Fibroblast of gingiva (primary cell): ENCODE data around the gene LRBA.
"Not testable (repeated sequence)": the region's sequence is repeated elsewhere in the genome, so short reads cannot be mapped to it uniquely, and the experiment has no call there.

Source experiments
- DNase-seq: peaks from one replicate; pipeline ENCODE4 v3.0.0-alpha.2; 2011; ENCODE audit warnings: low read depth

LRBA gene

DNA sequence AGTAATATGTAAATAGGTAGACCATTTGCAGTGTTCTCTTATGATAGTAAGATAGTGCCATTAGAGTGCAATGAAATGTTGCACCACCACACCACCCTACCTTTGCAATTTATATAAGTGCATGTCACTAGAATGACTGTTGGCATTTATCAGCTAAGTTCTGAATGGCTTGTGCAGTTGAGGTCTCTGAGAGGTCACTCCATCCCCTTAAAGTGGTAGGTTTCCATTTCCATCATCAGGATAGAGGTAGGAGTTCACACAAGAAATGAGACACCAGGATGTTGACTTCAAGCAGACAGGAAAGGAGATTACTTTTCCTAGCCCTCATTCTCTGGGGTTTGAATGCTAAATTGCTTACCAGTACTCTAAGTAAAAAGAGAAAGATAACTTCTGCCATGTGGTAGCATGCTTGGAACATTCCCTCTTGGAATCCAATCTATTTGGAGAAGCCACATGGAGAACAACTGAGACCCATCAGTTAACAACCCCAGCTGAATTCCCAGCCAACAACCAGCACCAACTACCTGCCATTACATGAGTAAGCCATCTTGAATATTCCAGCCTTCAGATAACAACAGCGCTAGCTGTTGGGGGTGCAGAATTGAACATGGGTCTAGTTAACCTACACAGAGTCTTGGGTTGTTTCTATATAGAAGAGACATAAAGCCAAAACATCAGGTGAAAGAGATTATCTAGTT is 6.7 kb upstream of the LRBA start:
- DNase-seq: no peak

GRCh38 chr4:151015459-151016347 is 619 bp upstream of the LRBA start:
- DNase-seq: peak; percentile 56

- DNase-seq: no peak
Measured at GRCh38 chr4:151013944-151014343, 1.1 kb downstream of the LRBA start.

DNA sequence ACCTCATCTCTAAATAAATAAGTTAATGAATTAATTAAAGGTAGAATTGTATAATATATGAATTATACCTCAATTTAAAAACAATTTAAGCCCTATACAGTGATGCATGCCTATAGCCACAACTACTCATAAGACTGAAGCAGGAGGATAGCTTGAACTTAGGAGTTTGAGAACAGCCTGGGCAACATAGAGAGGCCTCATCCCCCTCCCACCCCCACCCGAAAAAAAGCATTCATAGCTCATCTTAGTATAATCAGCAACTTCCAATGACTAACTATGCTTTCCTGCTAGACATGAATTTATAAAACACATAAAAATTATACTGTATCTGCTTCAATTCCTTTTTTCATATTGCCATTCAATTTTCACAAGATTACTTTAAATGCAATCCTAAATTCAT is 1.6 kb downstream of the LRBA start:
- no peak for DNase-seq

- no peak for DNase-seq
Measured at GRCh38 chr4:151012820-151013219, 2.3 kb downstream of the LRBA start.

GRCh38 chr4:151012376-151012775 is 2.7 kb downstream of the LRBA start:
- no peak for DNase-seq

- peak; percentile 6 for DNase-seq
Measured at GRCh38 chr4:151004222-151004621, 10.9 kb downstream of the LRBA start.

GRCh38 chr4:151000747-151001429 is 14.2 kb downstream of the LRBA start:
- DNase-seq: no peak

DNA sequence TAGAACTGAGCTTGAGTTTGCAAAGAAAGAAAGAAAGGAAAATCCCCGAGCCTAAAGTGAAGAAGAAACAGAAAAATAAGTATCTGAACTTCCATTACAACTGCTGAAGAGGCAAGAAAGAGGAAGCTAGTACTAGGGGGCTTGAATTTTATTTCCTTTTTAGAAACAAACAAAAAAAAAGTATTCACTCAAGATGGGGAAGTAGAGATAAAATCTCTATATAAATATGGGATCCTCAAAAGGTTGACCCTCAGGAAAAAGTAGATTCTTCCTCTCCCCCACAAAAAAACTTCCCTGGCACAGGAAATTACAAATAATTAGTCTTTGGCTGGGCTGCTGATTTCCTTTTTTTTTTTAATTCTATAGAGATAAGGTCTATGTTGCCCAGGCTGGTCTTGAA is 16.0 kb downstream of the LRBA start:
- DNase-seq: no peak

GRCh38 chr4:150997141-150997540 is 17.9 kb downstream of the LRBA start:
- no peak for DNase-seq

- no peak for DNase-seq
Measured at GRCh38 chr4:150994721-150995120, 20.4 kb downstream of the LRBA start.

- DNase-seq: not testable (repeated sequence)
Measured at GRCh38 chr4:150993577-150993976, 21.5 kb downstream of the LRBA start.

GRCh38 chr4:150990993-150991392 is 24.1 kb downstream of the LRBA start:
- no peak for DNase-seq

GRCh38 chr4:150990250-150990649 is 24.8 kb downstream of the LRBA start:
- no peak for DNase-seq

GRCh38 chr4:150988238-150988637 is 26.8 kb downstream of the LRBA start:
- DNase-seq: no peak

GRCh38 chr4:150987204-150987603 is 27.9 kb downstream of the LRBA start:
- DNase-seq: no peak

GRCh38 chr4:150986085-150986484 is 29.0 kb downstream of the LRBA start:
- no peak for DNase-seq

DNA sequence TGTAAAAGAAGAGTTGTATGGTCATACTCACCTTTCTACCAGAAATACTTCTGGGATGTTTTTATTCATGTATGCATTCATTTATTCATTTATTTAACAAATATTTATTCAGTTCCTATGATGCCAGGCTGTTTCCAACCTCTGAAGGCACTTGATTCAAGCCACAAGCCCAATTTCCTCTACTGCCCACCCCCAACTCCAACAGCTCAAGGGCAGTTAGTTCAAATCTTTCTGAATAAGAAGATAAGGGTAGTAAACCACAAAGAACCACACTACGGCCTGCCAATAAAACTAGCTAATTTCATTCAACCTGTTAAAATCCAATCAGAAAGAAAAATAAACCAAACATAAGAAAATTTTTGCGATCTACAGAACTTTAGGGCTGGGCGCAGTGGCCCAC is 31.2 kb downstream of the LRBA start:
- DNase-seq: no peak

- peak; percentile 29 for DNase-seq
Measured at GRCh38 chr4:150982557-150983233, 32.4 kb downstream of the LRBA start.

- DNase-seq: no peak
Measured at GRCh38 chr4:150978738-150979575, 36.1 kb downstream of the LRBA start.

DNA sequence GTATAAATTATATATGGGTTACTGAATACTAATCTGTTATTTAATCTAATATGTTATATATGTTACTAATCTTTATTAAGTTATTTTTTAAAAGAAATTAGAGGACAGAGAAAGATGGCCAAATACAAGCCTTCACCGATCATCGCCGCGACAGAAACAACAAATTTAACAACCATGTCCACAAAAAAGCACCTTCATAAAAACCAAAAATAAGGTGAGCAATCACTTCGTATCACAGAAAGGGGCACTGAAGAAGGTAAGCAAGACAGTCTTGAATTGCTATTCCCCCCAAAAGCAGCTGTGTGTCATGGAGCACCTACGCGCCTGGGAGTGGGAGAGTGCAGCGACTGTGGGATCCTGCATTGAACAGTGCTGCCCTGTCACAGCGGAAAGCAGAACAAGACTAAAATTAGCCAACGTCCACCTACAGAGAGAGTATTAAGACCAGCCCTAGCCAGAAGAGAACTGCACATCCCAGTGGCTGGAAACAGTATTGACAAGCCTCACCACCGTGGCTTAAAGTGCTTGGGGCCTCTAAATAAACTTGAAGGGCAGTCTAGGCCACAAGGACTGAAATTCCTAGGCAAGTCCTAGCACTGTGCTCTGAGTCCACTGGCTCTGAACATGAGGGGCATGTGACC is 38.5 kb downstream of the LRBA start:
- DNase-seq: no peak
